HG02981 (cell line): ENCODE data around the gene PRR33.

ENCODE experiments used
- ATAC-seq: cut with Tn5 transposase; IDR thresholded peaks from one replicate; pipeline ENCODE4 v1.9.1; 2021; ENCODE audit warnings: mild to moderate bottlenecking, moderate library complexity; ENCODE audit not compliant: unreplicated experiment

Gene PRR33

DNA sequence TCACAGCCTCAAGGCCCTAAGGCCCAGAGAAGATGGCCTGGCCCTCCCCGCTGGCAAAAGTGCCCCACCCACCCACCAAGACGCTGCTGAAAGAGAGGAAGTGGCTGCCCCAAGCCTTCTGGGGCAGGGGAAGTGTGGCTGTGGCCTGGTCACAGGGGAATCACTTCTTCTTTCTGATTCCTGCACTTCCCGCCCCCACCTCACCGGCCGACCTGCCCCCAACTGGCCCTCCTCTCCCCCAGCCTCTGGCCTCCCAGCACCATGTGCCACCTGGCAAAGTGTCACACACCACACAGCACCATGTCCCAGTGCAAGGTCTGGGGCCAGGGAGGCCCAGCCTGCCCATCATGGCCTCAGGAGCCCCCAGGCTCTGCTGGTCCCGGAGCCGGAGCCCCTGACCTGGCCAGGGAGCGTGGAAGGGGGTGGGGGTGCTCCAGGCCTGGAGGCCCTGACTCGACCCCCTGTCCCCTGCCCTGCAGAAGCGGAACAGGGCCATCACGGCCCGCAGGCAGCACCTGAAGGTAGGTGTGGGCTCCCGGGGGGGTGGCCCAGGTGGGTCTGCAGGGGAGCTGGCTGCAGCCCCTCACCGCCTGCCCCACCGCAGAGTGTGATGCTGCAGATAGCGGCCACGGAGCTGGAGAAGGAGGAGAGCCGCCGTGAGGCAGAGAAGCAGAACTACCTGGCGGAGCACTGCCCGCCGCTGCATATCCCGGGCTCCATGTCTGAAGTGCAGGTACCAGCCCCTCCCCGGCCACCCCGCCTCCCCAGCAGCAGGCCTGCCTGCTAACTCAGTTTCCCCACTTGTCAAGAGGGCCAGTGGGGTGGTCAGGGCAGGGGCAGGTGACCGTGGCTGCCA lies 51.5 kb downstream of the PRR33 start:
- ATAC-seq, result no peak

DNA sequence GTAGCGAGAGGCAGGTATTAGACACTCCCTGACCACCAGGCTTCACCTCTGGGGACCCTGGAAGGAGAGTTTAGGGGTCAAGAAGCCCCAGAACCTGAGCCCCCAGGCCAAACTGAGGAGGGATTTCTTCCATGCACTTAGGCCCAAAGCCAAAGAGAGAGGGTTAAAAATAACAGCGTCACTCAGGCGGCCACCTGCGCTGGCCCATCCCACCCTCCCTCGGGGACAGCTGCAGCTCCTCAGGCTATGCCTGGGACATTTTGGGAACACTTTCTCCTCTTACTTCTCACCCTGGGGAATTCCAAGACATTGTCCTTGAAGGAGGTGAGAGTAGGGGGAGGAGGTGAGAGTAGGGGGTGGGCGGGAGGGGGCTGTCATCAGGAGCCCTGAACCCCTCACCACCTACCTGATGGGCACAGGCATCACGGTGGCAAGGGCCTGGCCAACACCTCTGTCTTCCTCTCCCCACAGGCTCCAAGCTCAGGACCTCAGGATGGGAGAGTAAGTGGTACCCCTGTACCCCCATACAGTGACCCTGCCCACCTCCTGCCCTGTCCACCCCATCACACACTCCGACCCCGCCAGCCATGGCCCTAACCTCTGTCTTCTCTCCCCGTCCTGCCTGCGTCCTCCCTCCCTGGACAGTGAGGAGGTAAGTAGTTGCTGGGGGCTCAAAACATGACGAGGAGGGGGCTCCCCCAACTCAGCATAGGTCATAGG lies 52.3 kb downstream of the PRR33 start:
- no peak for ATAC-seq

DNA sequence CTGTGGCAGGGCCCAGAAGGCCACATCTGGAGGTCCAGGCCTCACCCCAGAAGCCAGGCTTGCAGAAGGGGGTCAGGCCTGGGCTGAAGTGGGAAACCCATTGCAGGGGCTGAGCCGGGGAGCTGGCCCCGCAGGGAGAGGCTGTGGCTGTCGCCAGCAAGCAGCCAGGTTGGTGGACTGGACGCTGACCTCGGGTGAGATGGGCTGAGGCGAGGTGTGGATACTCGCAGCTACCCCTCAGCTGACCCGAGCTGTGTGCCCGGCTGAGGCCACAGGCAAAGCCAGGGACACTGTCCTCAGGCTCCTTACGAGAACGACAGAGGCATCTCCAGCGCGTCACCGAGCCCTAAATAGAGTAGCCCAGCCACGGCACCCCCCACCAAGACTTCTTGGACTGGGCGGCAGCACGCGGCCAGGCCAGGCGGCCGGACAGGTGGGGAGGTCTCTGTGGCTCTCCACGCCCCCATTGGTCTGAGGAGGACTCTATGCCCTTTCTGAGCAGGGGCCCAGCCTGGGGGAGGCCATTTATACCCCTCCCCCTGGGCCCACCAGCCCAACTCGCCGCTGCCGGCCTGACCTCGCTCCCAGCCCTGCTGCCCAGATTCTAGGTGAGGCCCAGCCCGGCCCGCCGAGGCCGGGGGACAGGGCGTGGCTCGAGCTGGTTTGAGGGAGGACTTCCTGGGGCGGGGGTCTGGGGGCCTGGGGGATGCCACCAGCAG lies 53.1 kb downstream of the PRR33 start, which contains the start of gene TNNI2:
Gene TNNI2 (plus strand): TSS at position 556 of the 719 bp plus-strand sequence. CDS start 716 bp downstream, outside the sequence.
- ATAC-seq, result no peak
